ENCODE results near the gene FAM20C. TPM values are rescaled to one million over a fixed set of nuclear protein-coding genes. Genes with fewer than 3 reads are reported as not detected.

FAM20C gene
- total RNA-seq, 1 experiment from 2014 or later: 87.9 TPM

DNA sequence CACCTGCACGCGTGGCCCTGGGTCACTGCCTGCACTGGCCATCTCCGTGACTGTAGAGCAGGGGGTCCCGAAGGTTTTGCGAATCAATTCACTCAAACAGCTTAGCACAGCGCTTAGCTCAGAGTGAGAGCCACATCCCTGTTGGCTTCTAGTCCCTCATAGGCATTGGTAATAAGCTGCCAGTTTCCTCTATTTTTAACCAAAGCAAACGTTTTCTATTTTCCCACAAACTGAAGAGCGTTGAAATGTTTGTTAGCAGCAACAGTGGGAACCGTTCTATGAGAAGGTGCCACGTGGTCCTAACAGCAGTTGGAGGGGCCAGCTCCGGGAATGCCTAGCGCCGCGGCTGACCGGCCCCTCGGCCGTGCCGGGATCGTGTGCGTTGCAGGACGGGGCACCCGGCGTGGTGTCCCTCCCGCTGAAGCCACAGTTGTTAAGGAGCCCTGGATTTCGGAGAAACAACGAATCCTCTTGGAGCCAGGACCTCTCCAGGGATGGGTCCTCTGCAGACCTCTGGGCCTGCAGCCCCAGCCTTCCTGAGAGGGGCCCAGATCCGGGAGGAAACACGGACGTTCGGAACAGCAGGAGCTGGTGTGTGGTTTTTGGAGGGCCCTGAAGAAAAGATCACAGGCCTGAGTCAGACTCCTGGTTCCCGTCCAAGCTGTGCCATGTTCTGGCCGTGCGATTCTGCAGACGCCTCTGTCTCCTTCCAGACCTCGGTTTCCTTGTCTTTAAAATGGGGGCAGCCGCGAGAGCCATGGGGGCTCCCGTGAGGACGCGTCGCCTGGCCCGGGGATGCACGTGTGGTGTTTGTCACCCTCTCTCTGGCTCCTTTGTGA, 40.3 kb downstream of the FAM20C start:
- Histone ChIP-seq H3K4me2 (ENCODE audit: low read length) (no peak overlapping the region), H3K27ac (ENCODE audit: low read length) (no peak overlapping the region), H3K4me3 (ENCODE audit: low read length) (no peak overlapping the region), H4K20me1 (ENCODE audit: low read length) (no peaks in the 10 kb centered on the region), H3K36me3 (ENCODE audit: low read depth, low read length) (peaks cover 11% of the 10 kb centered on the region; the same call in 1 of the 2 replicates), H3F3A (ENCODE audit: low read length, unreplicated experiment) (no peaks in the 10 kb centered on the region), H3K4me1 (ENCODE audit: insufficient read depth, low read length) (peaks cover 4% of the 10 kb centered on the region; the same call in 1 of the 2 replicates), H2AFZ (ENCODE audit: low read length) (no peak overlapping the region), H3K9ac (ENCODE audit: low read length) (no peak overlapping the region), H3K9me2 (replicated peaks; ENCODE audit: low read length) (no peaks in the 10 kb centered on the region), H3K9me3 (ENCODE audit: low read length) (no peaks in the 10 kb centered on the region), H3K79me2 (ENCODE audit: low read length) (peaks cover 6% of the 10 kb centered on the region), H3K27me3 (ENCODE audit: low read length) (no peaks in the 10 kb centered on the region)
- no peak for TF ChIP-seq EZH2 (IDR thresholded peaks at IDR 0.05; ENCODE audit: low read length, unreplicated experiment)
- TF ChIP-seq EZH2phosphoT487 (IDR thresholded peaks at IDR 0.05; ENCODE audit: borderline replicate concordance, low read length): no peak
- TF ChIP-seq, protein P1, sequence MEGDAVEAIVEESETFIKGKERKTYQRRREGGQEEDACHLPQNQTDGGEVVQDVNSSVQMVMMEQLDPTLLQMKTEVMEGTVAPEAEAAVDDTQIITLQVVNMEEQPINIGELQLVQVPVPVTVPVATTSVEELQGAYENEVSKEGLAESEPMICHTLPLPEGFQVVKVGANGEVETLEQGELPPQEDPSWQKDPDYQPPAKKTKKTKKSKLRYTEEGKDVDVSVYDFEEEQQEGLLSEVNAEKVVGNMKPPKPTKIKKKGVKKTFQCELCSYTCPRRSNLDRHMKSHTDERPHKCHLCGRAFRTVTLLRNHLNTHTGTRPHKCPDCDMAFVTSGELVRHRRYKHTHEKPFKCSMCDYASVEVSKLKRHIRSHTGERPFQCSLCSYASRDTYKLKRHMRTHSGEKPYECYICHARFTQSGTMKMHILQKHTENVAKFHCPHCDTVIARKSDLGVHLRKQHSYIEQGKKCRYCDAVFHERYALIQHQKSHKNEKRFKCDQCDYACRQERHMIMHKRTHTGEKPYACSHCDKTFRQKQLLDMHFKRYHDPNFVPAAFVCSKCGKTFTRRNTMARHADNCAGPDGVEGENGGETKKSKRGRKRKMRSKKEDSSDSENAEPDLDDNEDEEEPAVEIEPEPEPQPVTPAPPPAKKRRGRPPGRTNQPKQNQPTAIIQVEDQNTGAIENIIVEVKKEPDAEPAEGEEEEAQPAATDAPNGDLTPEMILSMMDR (conservative IDR thresholded peaks at IDR 0.05; ENCODE audit: low read depth, low read length): no peak
- POLR2A ChIA-PET (ENCODE audit: unreplicated experiment): no interaction called here
- ATAC-seq (no peak), DNase-seq (no peak)
- no TSS peak for BruUV-seq (replicated peaks)
- intact Hi-C loops (cut with micrococcal nuclease): no loop called here
- CTCF ChIA-PET: no interaction called here

DNA sequence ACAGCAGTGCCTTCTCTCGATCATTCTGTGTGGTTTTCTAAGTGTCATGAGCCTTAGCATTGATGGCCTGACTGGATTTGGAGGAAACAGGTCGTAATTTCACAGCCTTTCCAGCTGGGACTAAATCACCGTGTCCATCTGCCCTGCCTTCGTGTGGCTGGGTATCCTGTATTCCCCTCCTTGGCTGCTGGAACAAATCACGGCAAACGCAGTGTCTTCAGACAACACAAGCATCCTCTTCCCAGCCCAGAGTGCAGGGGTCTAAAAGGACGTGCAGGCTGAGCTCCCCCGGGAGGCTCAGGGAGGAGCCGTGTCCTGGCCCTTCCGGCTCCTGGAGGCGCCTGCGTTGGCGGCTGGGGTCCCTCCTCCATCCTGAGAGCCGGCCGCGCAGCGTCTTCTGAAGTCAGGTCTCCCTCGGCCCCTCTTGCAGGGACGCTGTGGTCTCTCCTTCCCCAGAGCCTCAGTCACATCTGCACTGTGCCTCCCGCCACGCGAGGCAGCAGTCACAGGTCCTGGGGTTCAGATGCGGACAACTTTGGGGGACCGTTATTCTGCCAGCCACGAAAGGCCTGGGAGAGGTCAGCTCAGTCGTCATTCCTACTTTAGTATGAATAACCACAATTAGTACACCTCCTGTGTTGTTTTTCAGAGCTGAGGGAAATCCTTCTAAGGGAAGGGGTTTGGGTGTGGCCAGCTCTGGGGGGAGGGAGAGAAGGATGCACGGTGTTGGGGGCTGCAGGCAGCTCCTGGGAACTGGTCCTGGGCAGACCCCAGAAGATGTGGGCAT, 41.1 kb downstream of the FAM20C start:
- POLR2A ChIA-PET (ENCODE audit: unreplicated experiment): no interaction called here
- Histone ChIP-seq H3K4me2 (ENCODE audit: low read length) (no peak overlapping the region), H3K9me3 (ENCODE audit: low read length) (no peaks in the 10 kb centered on the region), H3F3A (ENCODE audit: low read length, unreplicated experiment) (no peaks in the 10 kb centered on the region), H3K79me2 (ENCODE audit: low read length) (peaks cover 6% of the 10 kb centered on the region), H3K9me2 (replicated peaks; ENCODE audit: low read length) (no peaks in the 10 kb centered on the region), H3K36me3 (ENCODE audit: low read depth, low read length) (peaks cover 11% of the 10 kb centered on the region; the same call in 1 of the 2 replicates), H3K27ac (ENCODE audit: low read length) (no peak overlapping the region), H3K4me1 (ENCODE audit: insufficient read depth, low read length) (peaks cover 4% of the 10 kb centered on the region; the same call in 1 of the 2 replicates), H3K4me3 (ENCODE audit: low read length) (no peak overlapping the region), H2AFZ (ENCODE audit: low read length) (no peak overlapping the region), H3K9ac (ENCODE audit: low read length) (no peak overlapping the region), H3K27me3 (ENCODE audit: low read length) (no peaks in the 10 kb centered on the region), H4K20me1 (ENCODE audit: low read length) (no peaks in the 10 kb centered on the region)
- CTCF ChIA-PET: no interaction called here
- no TSS peak for BruUV-seq (replicated peaks)
- no peak for ATAC-seq
- no peak for TF ChIP-seq EZH2 (IDR thresholded peaks at IDR 0.05; ENCODE audit: low read length, unreplicated experiment)
- no peak for TF ChIP-seq EZH2phosphoT487 (IDR thresholded peaks at IDR 0.05; ENCODE audit: borderline replicate concordance, low read length)
- TF ChIP-seq, protein P1 (conservative IDR thresholded peaks at IDR 0.05; ENCODE audit: low read depth, low read length): no peak
- intact Hi-C loops (cut with micrococcal nuclease): no loop called here
- DNase-seq: no peak

All from PC-3 (cell line).